ENCODE data around the gene FIBP.
"Not testable (repeated sequence)": the region's sequence is repeated elsewhere in the genome, so short reads cannot be mapped to it uniquely, and the experiment has no call there.

The FIBP gene

GRCh38 chr11:65859095-65859811, 29.0 kb downstream of the FIBP start:
- DNase-seq (ENCODE audit: low spot score) = peak; percentile 96

GRCh38 chr11:65858681-65859087, 29.6 kb downstream of the FIBP start:
- DNase-seq (ENCODE audit: low spot score) = no peak

GRCh38 chr11:65857853-65858680, 30.2 kb downstream of the FIBP start, which contains the start of gene CFL1:
CFL1 (minus strand) TSS chr11:65858180; CDS start chr11:65858099, 81 bp downstream.
- DNase-seq (ENCODE audit: low spot score) = peak; percentile 97

GRCh38 chr11:65857500-65857852, 30.8 kb downstream of the FIBP start:
- DNase-seq (ENCODE audit: low spot score) = no peak

GRCh38 chr11:65856689-65857499, 31.4 kb downstream of the FIBP start:
- peak; percentile 81 for DNase-seq (ENCODE audit: low spot score)

- DNase-seq (ENCODE audit: low spot score) = no peak
These were observed 32.3 kb downstream of the FIBP start for GRCh38 chr11:65855927-65856363.

GRCh38 chr11:65854852-65855837, 33.1 kb downstream of the FIBP start:
- DNase-seq (ENCODE audit: low spot score) = no peak

GRCh38 chr11:65854161-65854592, 34.1 kb downstream of the FIBP start:
- no peak for DNase-seq (ENCODE audit: low spot score)

- DNase-seq (ENCODE audit: low spot score) = no peak
These were observed 34.9 kb downstream of the FIBP start for GRCh38 chr11:65853246-65853979.

- DNase-seq (ENCODE audit: low spot score) = no peak
These were observed 35.6 kb downstream of the FIBP start for GRCh38 chr11:65852508-65853245.

GRCh38 chr11:65851811-65852507, 36.3 kb downstream of the FIBP start:
- DNase-seq (ENCODE audit: low spot score) = no peak

GRCh38 chr11:65851083-65851579, 37.1 kb downstream of the FIBP start:
- DNase-seq (ENCODE audit: low spot score) = no peak

GRCh38 chr11:65850217-65851082, 37.8 kb downstream of the FIBP start:
- DNase-seq (ENCODE audit: low spot score) = no peak

GRCh38 chr11:65849771-65850216, 38.5 kb downstream of the FIBP start:
- DNase-seq (ENCODE audit: low spot score) = no peak

GRCh38 chr11:65849366-65849765, 38.9 kb downstream of the FIBP start:
- no peak for DNase-seq (ENCODE audit: low spot score)

GRCh38 chr11:65848693-65849092, 39.6 kb downstream of the FIBP start:
- DNase-seq (ENCODE audit: low spot score) = not testable (repeated sequence)

- no peak for DNase-seq (ENCODE audit: low spot score)
These were observed 40.5 kb downstream of the FIBP start for GRCh38 chr11:65847746-65848145.
